ENCODE results near the gene TSPAN5.
A peak's percentile ranks its signal among the peaks of the same experiment; 100 is the strongest.

The TSPAN5 gene

GRCh38 chr4:98672583-98673287 is 14.3 kb upstream of the TSPAN5 start:
- no peak for DNase-seq

- DNase-seq = no peak
These were observed 12.7 kb upstream of the TSPAN5 start for GRCh38 chr4:98671131-98671530.

- DNase-seq = no peak
These were observed 11.8 kb upstream of the TSPAN5 start for GRCh38 chr4:98670186-98670585.

- no peak for DNase-seq
These were observed 11.2 kb upstream of the TSPAN5 start for GRCh38 chr4:98669577-98669976.

GRCh38 chr4:98664959-98665358 is 6.5 kb upstream of the TSPAN5 start:
- DNase-seq = no peak

- peak; percentile 26 for DNase-seq
These were observed 5.0 kb upstream of the TSPAN5 start for GRCh38 chr4:98663226-98664006.

- peak; percentile 24 for DNase-seq
These were observed 4.3 kb upstream of the TSPAN5 start for GRCh38 chr4:98662626-98663225.

- DNase-seq = no peak
These were observed 3.6 kb upstream of the TSPAN5 start for GRCh38 chr4:98662055-98662453.

- no peak for DNase-seq
These were observed 3.1 kb upstream of the TSPAN5 start for GRCh38 chr4:98661371-98662054.

- no peak for DNase-seq
These were observed 1.5 kb upstream of the TSPAN5 start for GRCh38 chr4:98659741-98660462.

- no peak for DNase-seq
These were observed 738 bp upstream of the TSPAN5 start for GRCh38 chr4:98659106-98659592.

- peak; percentile 15 for DNase-seq
These were observed 702 bp downstream of the TSPAN5 start for GRCh38 chr4:98657531-98658286.

GRCh38 chr4:98656886-98657285 is 1.5 kb downstream of the TSPAN5 start:
- no peak for DNase-seq

- DNase-seq = no peak
These were observed 2.0 kb downstream of the TSPAN5 start for GRCh38 chr4:98656443-98656842.

- no peak for DNase-seq
These were observed 4.2 kb downstream of the TSPAN5 start for GRCh38 chr4:98653890-98654867.

- DNase-seq = no peak
These were observed 5.4 kb downstream of the TSPAN5 start for GRCh38 chr4:98652996-98653395.

GRCh38 chr4:98648602-98649001 is 9.8 kb downstream of the TSPAN5 start:
- DNase-seq = no peak

GRCh38 chr4:98646422-98646821 is 12.0 kb downstream of the TSPAN5 start:
- no peak for DNase-seq

GRCh38 chr4:98645527-98645926 is 12.9 kb downstream of the TSPAN5 start:
- DNase-seq = no peak

GRCh38 chr4:98643755-98644154 is 14.7 kb downstream of the TSPAN5 start:
- no peak for DNase-seq

Data from T-helper 9 cell (primary cell).